ENCODE results near the gene CCDC51.

CCDC51 gene

GRCh38 chr3:48433472-48434118 lies 6.3 kb downstream of the CCDC51 start:
- DNase-seq (ENCODE audit: low read depth) = no peak

- DNase-seq (ENCODE audit: low read depth) = no peak
Measured at GRCh38 chr3:48432411-48433371, 7.2 kb downstream of the CCDC51 start.

- no peak for DNase-seq (ENCODE audit: low read depth)
Measured at GRCh38 chr3:48431224-48432029, 8.5 kb downstream of the CCDC51 start.

- DNase-seq (ENCODE audit: low read depth) = no peak
Measured at GRCh38 chr3:48430708-48431101, 9.2 kb downstream of the CCDC51 start.

GRCh38 chr3:48429960-48430707 lies 9.8 kb downstream of the CCDC51 start, which contains the start of gene PLXNB1:
Gene PLXNB1 (minus strand): TSS chr3:48430086. CDS start chr3:48424611, 5,475 bp downstream.
- no peak for DNase-seq (ENCODE audit: low read depth)

GRCh38 chr3:48429317-48429959 lies 10.5 kb downstream of the CCDC51 start:
- peak; percentile 64 for DNase-seq (ENCODE audit: low read depth)

GRCh38 chr3:48428572-48429316 lies 11.2 kb downstream of the CCDC51 start:
- DNase-seq (ENCODE audit: low read depth) = no peak

GRCh38 chr3:48428088-48428571 lies 11.8 kb downstream of the CCDC51 start:
- no peak for DNase-seq (ENCODE audit: low read depth)

- no peak for DNase-seq (ENCODE audit: low read depth)
Measured at GRCh38 chr3:48427630-48427962, 12.3 kb downstream of the CCDC51 start.

GRCh38 chr3:48426944-48427629 lies 12.8 kb downstream of the CCDC51 start:
- DNase-seq (ENCODE audit: low read depth) = no peak

GRCh38 chr3:48426401-48426909 lies 13.5 kb downstream of the CCDC51 start:
- no peak for DNase-seq (ENCODE audit: low read depth)

- DNase-seq (ENCODE audit: low read depth) = no peak
Measured at GRCh38 chr3:48425281-48425812, 14.6 kb downstream of the CCDC51 start.

GRCh38 chr3:48423883-48424695 lies 15.8 kb downstream of the CCDC51 start:
- no peak for DNase-seq (ENCODE audit: low read depth)

GRCh38 chr3:48423241-48423882 lies 16.6 kb downstream of the CCDC51 start:
- no peak for DNase-seq (ENCODE audit: low read depth)

GRCh38 chr3:48422681-48423080 lies 17.2 kb downstream of the CCDC51 start:
- no peak for DNase-seq (ENCODE audit: low read depth)

- no peak for DNase-seq (ENCODE audit: low read depth)
Measured at GRCh38 chr3:48422272-48422671, 17.6 kb downstream of the CCDC51 start.

GRCh38 chr3:48420561-48420960 lies 19.4 kb downstream of the CCDC51 start:
- no peak for DNase-seq (ENCODE audit: low read depth)

GRCh38 chr3:48419597-48419996 lies 20.3 kb downstream of the CCDC51 start:
- no peak for DNase-seq (ENCODE audit: low read depth)
